Daoy (cell line): ENCODE data around the gene HPS4. TPM values are rescaled to one million over a fixed set of nuclear protein-coding genes. Genes with fewer than 3 reads are reported as not detected.

Source experiments
- DNase-seq: peaks from one replicate; pipeline ENCODE4 v3.0.0-alpha.2; 2015; ENCODE audit warnings: low read depth
- total RNA-seq: library from RNA; depleted of rRNA; stranded (reverse); fragments of >200 nt; shearing (Covaris generic); gene quantifications from 2 replicates; pipeline ENCODE4 v1.2.3, GENCODE V29; 2014

The HPS4 gene
- total RNA-seq, 1 experiment from 2014 or later: 38.2 TPM

- DNase-seq: no peak
Measured at GRCh38 chr22:26466196-26466595, 17.4 kb downstream of the HPS4 start.

- no peak for DNase-seq
Measured at GRCh38 chr22:26464312-26464711, 19.3 kb downstream of the HPS4 start.

DNA sequence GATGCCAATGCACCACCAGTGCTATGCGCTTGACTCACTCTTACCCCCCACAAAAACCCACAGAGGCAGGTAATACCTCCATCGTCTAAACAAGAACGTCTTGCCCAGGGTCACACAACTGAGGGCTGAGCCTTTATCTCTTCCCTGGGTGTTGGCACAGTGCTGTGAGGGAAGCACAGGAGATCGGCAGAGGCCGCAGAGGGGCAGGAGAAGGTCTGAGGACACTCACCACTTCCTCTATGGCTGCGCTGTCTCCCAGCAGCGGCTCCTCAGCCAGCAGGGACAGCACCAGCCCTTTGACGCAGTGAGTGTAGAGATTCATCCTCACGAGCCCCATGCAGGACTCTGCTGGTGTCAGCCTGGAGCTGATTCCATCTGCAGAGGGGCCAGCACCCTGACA is 19.9 kb downstream of the HPS4 start:
- no peak for DNase-seq

GRCh38 chr22:26463101-26463661 is 20.4 kb downstream of the HPS4 start:
- DNase-seq: no peak

DNA sequence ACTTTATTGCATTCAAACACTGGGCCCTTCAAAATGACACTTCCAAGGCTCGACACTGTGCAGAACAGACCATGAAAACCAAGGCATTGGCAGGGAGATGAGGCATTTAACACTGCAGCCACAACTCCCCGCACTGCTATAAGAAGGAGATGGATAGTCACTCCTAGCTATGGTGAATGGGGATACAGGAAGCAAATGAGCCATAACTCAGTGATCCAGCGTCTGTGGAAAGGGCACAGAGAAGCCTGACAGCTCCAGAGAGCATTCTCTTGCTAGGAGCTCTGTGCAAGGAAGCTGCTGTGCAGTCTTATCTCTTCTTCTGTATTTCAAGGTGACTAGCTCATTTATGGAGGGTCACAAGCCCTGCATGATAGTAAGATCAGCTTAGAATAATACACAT is 20.9 kb downstream of the HPS4 start:
- no peak for DNase-seq

DNA sequence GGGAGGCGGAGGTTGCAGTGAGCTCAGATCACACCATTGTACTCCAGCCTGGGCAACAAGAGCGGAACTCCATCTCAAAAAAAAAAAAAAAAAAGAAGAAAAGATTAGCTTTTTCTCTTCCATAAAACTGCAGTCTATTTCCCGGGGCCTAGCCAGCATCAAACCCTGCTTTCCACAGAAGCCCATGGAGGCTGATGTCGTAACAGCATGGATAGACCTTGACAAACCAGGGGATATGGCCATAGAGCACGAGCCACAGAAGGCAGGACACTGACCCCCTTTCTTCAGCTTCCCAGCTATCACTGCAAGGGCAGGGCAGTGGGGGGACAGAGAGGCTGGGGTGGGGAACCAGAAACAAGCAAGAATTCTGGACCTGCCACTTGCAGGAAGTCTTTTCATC is 21.5 kb downstream of the HPS4 start:
- no peak for DNase-seq

DNA sequence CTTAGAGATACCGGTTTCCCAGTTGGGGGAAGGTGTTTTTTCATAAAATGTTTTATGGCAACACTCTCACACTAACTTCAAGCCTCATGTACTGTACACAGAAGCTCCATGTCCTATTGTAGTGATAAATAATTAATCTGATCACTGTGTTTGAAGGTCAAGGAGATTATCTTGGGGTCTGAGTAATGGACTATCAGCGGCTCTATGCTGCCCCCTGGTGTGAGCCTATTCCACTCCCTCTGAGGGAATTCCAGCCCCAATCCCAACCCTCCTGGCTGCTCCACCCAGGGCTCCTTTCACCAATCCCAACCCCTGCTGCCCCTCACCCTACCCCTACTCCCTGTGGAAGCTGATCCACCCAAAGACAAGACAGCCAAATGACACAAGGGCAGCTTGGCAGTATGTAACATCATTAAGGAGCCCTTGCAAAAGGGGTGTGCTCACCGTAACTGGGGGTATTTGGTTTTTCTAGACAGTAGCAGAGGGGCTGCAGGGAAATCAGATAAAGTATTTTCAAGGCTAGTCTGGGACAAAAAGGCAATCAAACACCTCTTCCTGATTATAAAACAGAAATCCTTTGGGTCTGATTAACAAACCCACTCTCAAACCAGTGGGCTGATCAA is 22.3 kb downstream of the HPS4 start:
- peak; percentile 41 for DNase-seq

- no peak for DNase-seq
Measured at GRCh38 chr22:26460202-26460601, 23.4 kb downstream of the HPS4 start.

- DNase-seq: no peak
Measured at GRCh38 chr22:26457661-26458272, 25.8 kb downstream of the HPS4 start.

- no peak for DNase-seq
Measured at GRCh38 chr22:26453812-26454500, 29.6 kb downstream of the HPS4 start.

DNA sequence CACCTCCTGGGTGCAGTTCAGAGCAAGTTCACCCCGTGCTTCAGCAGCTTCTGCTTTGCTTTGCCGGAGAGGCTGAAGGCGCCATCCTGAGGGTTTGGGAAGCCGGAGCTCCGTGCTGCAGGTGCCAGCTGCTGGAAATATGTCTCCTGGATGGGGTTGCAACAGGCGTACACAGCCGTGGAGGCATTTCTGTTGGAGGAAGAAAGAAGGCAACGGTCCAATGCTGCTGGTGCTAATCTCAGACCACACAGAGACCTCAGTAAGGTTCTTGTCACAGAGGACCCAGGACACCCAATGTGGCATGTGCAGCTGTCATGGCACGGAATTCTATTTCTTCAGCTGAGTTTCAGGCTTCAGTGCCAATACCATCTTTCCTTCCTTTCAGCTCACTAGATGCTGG is 30.4 kb downstream of the HPS4 start:
- no peak for DNase-seq

- no peak for DNase-seq
Measured at GRCh38 chr22:26452236-26453016, 31.2 kb downstream of the HPS4 start.

DNA sequence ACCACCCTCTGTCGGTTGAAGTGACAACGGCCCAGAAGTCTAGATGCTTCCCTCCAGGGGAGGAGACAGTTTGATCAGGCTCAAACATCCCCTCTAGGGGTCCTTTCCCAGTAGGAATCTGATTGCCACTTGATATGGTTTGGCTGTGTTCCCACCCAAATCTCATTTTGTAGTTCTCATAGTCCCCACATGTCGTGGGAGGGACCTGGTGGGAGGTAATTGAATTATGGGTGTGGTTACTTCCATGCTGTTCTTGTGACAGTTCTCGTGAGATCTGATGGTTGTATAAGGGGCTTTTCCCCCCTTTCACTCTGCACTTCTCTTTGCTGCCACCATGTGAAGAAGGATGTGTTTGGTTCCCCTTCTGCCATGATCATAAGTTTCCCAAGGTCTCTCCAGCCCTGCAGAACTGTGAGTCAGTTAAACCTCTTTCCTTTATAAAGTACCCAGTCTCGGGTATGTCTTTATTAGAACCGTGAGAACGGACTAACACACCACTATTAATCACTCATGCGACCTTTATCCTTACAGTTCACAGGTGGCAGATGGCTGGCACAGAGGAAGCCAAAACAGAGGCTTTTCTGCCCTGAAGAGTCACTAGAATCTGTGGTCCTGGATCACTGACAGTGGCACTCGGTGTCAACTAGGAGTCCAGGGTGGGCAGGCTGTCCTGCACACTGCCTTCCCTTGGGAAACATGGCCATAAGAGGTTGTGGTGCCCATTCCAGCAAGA is 33.0 kb downstream of the HPS4 start:
- no peak for DNase-seq

- no peak for DNase-seq
Measured at GRCh38 chr22:26448941-26449340, 34.6 kb downstream of the HPS4 start.

- no peak for DNase-seq
Measured at GRCh38 chr22:26448334-26448733, 35.2 kb downstream of the HPS4 start.

DNA sequence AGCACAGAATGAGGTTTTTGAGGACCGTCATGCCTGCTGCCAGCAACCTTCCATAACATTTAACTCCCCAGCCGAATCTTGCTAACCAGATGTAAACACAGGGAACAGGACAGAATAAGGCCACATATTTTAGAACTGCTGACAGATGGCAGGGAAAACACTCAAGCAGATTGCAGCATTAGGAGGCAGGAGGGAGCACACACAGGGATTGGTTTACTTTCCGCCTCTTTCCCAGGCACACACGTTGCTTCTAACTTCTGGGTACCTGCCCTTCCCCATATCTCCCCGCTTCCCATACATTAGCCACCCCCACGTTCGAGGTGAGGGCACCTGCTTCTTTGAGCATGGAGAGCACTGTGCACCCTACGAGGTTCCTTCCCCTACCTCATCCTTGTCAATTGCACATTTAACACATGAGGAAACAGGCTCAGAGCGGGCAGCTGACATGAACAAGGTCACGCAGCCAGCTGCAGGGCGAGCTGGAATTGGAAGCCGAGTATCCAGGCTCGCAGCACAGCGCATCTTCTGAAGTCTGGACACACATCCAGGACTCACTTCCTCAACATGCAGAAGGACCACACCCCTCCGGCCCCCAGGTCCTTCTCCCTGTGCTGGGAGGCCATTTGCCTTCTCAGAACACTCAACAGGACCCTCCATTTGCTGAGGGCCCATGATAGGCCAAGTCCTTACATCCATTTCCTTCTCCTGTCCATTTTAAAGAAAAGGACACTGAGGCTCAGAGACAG is 35.8 kb downstream of the HPS4 start:
- DNase-seq: no peak

- no peak for DNase-seq
Measured at GRCh38 chr22:26446808-26447515, 36.6 kb downstream of the HPS4 start.

- DNase-seq: no peak
Measured at GRCh38 chr22:26445577-26446275, 37.9 kb downstream of the HPS4 start.

- DNase-seq: no peak
Measured at GRCh38 chr22:26444777-26445176, 38.8 kb downstream of the HPS4 start.
